Ectodermal cell (in vitro differentiated cells): ENCODE data around the gene INF2.

Experiments used
- H3K27ac ChIP-seq: 2 replicates; pipeline ENCODE4 v1.7.0; 2013; ENCODE audit warnings: mild to moderate bottlenecking, low read depth, low read length; ENCODE audit not compliant: insufficient read depth, poor library complexity, severe bottlenecking
- H3K27me3 ChIP-seq: 2 replicates; pipeline ENCODE4 v1.7.0; 2013; ENCODE audit warnings: mild to moderate bottlenecking, low read length; ENCODE audit not compliant: insufficient read depth, control insufficient read depth, poor library complexity, severe bottlenecking
- H3K36me3 ChIP-seq: one replicate; pipeline ENCODE4 v1.7.0; 2013; ENCODE audit warnings: low read length; ENCODE audit not compliant: control insufficient read depth, insufficient read depth
- H3K4me1 ChIP-seq: one replicate; pipeline ENCODE4 v1.7.0; 2013; ENCODE audit warnings: low read length; ENCODE audit not compliant: control insufficient read depth, insufficient read depth
- H3K4me3 ChIP-seq: 2 replicates; pipeline ENCODE4 v1.7.0; 2013; ENCODE audit warnings: low read depth, low read length, control low read depth; ENCODE audit not compliant: insufficient read depth
- H3K9me3 ChIP-seq: 2 replicates; pipeline ENCODE4 v1.7.0; 2013; ENCODE audit warnings: mild to moderate bottlenecking, low read length, moderate library complexity; ENCODE audit not compliant: control insufficient read depth
- WGBS, 2 experiments: methylation state at CpG; one replicate each; pipeline ENCODE4 v1.1.7; 2013; ENCODE audit warnings: missing lambda C conversion rate in 2 of 2; 5-methylcytosine and 5-hydroxymethylcytosine counted together

INF2 gene

GRCh38 chr14:104753528-104754212 lies 64.3 kb downstream of the INF2 start:
- H3K27ac ChIP-seq, result peak overlapping the region; percentile 0
- WGBS, 2 experiments, result 5 to 6% methylated on average over 30 of the region's 30 CpGs
- no peaks in the 10 kb centered on the region for H3K9me3 ChIP-seq

GRCh38 chr14:104754213-104754851 lies 64.9 kb downstream of the INF2 start:
- peaks cover 35% of the 10 kb centered on the region for H3K36me3 ChIP-seq
- peaks cover 6% of the 10 kb centered on the region for H3K4me1 ChIP-seq
- peak overlapping the region; percentile 76 for H3K4me3 ChIP-seq
- no peaks in the 10 kb centered on the region for H3K27me3 ChIP-seq
- WGBS, 2 experiments, result 89% methylated on average over 13 of the region's 13 CpGs
- no peaks in the 10 kb centered on the region for H3K9me3 ChIP-seq
- H3K27ac ChIP-seq, result no peak overlapping the region

More at GRCh38 chr14:104753528-104754212, 64.3 kb downstream of the INF2 start:
- H3K4me1 ChIP-seq, result peaks cover 7% of the 10 kb centered on the region
- H3K4me3 ChIP-seq, result peak overlapping the region; percentile 76
- H3K27me3 ChIP-seq, result no peaks in the 10 kb centered on the region
- peaks cover 28% of the 10 kb centered on the region for H3K36me3 ChIP-seq

- Histone ChIP-seq H3K27me3 (no peaks in the 10 kb centered on the region), H3K4me3 (no peak overlapping the region), H3K4me1 (peaks cover 6% of the 10 kb centered on the region), H3K9me3 (no peaks in the 10 kb centered on the region), H3K27ac (no peak overlapping the region), H3K36me3 (peaks cover 36% of the 10 kb centered on the region)
- 95% methylated on average over 11 of the region's 11 CpGs for WGBS, 2 experiments
Observed at GRCh38 chr14:104755621-104756020, 66.2 kb downstream of the INF2 start.

- Histone ChIP-seq H3K4me3 (no peak overlapping the region), H3K27ac (no peak overlapping the region), H3K4me1 (peaks cover 6% of the 10 kb centered on the region), H3K27me3 (no peaks in the 10 kb centered on the region), H3K9me3 (no peaks in the 10 kb centered on the region), H3K36me3 (peaks cover 36% of the 10 kb centered on the region)
- 91 to 92% methylated on average over 27 of the region's 27 CpGs for WGBS, 2 experiments
Observed at GRCh38 chr14:104756477-104757237, 67.2 kb downstream of the INF2 start.

GRCh38 chr14:104757238-104757585 lies 67.8 kb downstream of the INF2 start:
- Histone ChIP-seq H3K4me3 (no peak overlapping the region), H3K27me3 (no peaks in the 10 kb centered on the region), H3K36me3 (peaks cover 36% of the 10 kb centered on the region), H3K27ac (no peak overlapping the region), H3K4me1 (peaks cover 6% of the 10 kb centered on the region), H3K9me3 (no peaks in the 10 kb centered on the region)
- WGBS, 2 experiments, result 95 to 97% methylated on average over 10 of the region's 10 CpGs

- peaks cover 6% of the 10 kb centered on the region for H3K4me1 ChIP-seq
- peaks cover 40% of the 10 kb centered on the region for H3K36me3 ChIP-seq
- no peak overlapping the region for H3K4me3 ChIP-seq
- H3K27ac ChIP-seq, result no peak overlapping the region
- H3K9me3 ChIP-seq, result no peaks in the 10 kb centered on the region
- no peaks in the 10 kb centered on the region for H3K27me3 ChIP-seq
- 94 to 95% methylated on average over 19 of the region's 19 CpGs for WGBS, 2 experiments
Observed at GRCh38 chr14:104757681-104758392, 68.4 kb downstream of the INF2 start.

- no peak overlapping the region for H3K4me3 ChIP-seq
- H3K9me3 ChIP-seq, result no peaks in the 10 kb centered on the region
- no peak overlapping the region for H3K27ac ChIP-seq
- peaks cover 2% of the 10 kb centered on the region for H3K4me1 ChIP-seq
- 92 to 93% methylated on average over 28 to 30 of the region's 30 CpGs for WGBS, 2 experiments
- H3K27me3 ChIP-seq, result no peaks in the 10 kb centered on the region
- peaks cover 40% of the 10 kb centered on the region for H3K36me3 ChIP-seq
Observed at GRCh38 chr14:104758981-104759969, 69.9 kb downstream of the INF2 start.

- no peak overlapping the region for H3K4me3 ChIP-seq
- 93 to 99% methylated on average over 3 of the region's 3 CpGs for WGBS, 2 experiments
- no peaks in the 10 kb centered on the region for H3K27me3 ChIP-seq
- no peak overlapping the region for H3K27ac ChIP-seq
- H3K4me1 ChIP-seq, result no peaks in the 10 kb centered on the region
- H3K9me3 ChIP-seq, result no peaks in the 10 kb centered on the region
- H3K36me3 ChIP-seq, result peaks cover 3% of the 10 kb centered on the region
Observed at GRCh38 chr14:104765517-104765916, 76.1 kb downstream of the INF2 start.

- H3K27ac ChIP-seq, result no peak overlapping the region
- no peaks in the 10 kb centered on the region for H3K27me3 ChIP-seq
- H3K9me3 ChIP-seq, result no peaks in the 10 kb centered on the region
- 91 to 95% methylated on average over 3 to 4 of the region's 4 CpGs for WGBS, 2 experiments
- no peaks in the 10 kb centered on the region for H3K4me1 ChIP-seq
- no peak overlapping the region for H3K4me3 ChIP-seq
- peaks cover 12% of the 10 kb centered on the region for H3K36me3 ChIP-seq
Observed at GRCh38 chr14:104766256-104766862, 76.9 kb downstream of the INF2 start.
